GM21529 (cell line): ENCODE data around the gene TNIP2.
"Not testable (repeated sequence)": the region's sequence is repeated elsewhere in the genome, so short reads cannot be mapped to it uniquely, and the experiment has no call there.

Source experiments
- ATAC-seq: cut with Tn5 transposase; IDR thresholded peaks from one replicate; pipeline ENCODE4 v1.9.1; 2021; ENCODE audit not compliant: unreplicated experiment

Gene TNIP2

DNA sequence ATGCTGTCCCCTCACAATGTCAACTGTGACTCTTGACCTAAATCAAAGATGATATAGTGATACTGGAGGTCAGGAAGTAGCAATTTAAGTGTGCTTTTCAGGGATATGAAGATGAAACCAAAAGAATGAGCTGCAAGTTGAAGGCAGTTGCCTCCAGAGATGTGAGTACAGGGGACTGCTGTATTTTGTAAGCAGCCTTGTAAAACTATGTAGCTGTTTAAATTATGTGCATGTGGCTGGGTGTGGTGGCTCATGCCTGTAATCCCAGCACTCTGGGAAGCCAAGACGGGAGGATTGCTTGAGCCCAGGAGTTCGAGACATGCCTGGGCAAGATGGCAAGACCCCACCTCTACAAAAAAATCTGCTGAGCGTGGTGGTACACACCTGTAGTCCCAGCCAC, 15.1 kb upstream of the TNIP2 start:
- ATAC-seq = no peak

DNA sequence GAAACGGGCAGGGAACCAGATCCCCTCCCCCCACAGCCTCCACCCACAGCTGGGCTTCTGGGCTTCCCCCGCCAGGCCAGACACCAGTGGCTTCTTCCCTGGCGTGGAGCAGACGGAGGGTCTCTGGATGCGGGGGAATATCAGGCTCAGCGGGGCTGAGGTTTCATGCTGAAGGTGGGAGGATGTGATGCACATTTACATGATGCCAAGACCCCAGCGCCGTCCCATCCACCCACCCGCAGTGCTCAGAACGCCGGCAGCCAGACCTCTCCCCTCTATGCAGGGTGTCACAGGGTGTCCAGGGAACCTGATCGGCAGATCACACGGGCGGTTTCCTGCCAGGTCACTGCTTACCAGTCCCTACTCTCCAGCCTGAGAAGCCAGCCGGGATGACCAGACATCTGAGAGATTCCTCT, 12.8 kb upstream of the TNIP2 start:
- ATAC-seq = no peak

DNA sequence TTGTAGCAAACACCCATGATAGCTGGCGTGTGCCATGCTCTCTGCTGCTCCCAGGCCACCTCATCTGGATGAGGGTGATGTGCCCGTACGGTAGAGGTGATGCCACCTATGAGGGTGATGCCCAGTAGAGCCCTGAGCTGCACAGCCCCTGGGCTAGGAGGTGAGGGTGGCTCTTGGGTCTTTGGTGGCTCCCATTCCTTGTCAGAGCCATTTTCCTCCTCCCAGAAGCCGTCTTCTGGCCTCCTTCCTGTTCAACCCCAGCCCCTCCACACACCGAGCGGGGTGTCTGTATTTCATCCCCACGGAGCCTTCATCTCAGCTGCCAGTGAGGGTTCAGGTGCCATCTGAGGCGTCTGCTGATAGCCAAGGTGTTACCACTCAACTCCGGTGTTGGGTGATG, 12.0 kb upstream of the TNIP2 start:
- ATAC-seq = no peak

DNA sequence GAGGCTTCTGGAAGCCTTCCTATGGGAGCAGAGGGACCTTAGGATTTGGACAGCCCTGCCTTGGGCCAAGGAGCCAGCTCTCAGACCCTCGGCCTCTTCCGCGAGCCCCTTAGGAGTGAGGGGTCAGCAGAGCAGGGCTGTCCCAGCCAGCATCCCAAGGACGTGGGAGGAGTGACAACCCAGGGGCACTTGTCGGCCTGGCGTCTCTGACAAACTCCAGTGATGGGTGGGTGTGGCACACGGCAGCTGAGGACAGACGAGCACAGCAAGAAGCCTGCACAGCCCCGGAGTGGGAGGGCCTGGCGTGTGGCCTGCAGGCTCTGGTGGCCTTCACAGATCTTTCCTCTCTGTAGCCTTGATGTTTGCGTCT, 11.6 kb upstream of the TNIP2 start:
- ATAC-seq = no peak

- no peak for ATAC-seq
Measured at GRCh38 chr4:2767046-2767704, 11.0 kb upstream of the TNIP2 start.

- no peak for ATAC-seq
Measured at GRCh38 chr4:2765832-2766526, 9.8 kb upstream of the TNIP2 start.

DNA sequence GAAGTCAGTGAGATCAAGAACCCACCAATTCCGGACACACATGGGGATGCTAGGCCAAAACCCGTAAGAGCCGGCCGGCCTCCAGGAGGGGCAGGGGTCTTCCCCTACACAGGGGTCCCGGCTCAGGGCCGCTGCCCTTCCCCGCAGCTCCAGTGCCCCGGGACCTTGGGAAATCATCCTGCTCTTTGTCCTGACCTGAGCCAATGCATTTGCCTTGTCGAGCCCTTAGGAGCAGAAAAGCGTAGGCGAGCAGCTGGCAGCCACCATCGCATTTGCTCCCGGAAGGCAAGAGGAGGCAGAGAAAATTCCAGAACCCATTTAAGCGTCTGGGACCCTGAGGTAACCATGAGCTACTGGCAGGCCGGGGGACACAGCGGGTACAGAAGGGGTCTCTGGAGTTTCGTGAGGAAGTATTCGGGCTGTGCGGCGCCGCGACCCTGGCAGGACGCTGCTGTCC, 7.4 kb upstream of the TNIP2 start:
- no peak for ATAC-seq

GRCh38 chr4:2762486-2763370, 6.6 kb upstream of the TNIP2 start:
- ATAC-seq = not testable (repeated sequence)

DNA sequence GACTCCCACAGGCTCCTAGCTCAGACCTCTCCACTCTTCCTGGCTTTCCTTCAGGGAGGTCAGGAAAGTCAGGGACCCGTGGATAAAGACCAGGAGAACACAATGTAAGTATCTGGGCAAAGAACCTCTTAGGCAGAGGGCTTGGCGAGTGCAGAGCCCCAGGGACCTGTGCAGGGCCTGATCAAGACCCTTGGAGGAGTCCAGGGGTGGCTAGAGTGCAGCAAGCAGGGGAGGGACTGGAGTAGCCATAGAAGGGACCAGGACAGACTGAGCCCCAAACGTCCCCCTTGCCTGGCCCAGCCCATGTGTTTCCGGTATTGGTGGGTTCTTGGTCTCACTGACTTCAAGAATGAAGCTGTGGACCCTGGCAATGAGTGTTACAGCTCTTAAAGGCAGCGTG, 5.9 kb upstream of the TNIP2 start:
- no peak for ATAC-seq

- no peak for ATAC-seq
Measured at GRCh38 chr4:2761035-2761923, 5.1 kb upstream of the TNIP2 start.

DNA sequence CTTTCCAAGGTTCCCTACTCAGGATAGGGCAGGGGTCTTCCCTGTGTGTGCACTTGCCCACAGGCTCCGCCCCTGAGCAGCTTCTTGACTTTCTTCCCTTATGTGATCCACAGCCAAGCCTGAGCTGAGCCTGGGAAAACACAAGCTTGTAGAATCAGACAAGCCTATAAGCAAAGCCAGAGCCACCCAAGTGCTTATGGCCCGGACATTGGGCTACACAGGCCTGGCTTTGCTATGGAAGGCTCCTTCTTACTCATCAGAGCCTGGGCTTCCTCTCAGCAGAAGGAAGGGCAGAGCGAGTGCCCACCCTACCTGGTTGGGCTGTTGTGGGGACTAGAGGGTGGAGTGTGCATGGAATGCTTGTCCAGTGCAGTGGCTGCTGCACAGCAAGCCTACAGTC, 1.3 kb upstream of the TNIP2 start:
- no peak for ATAC-seq

DNA sequence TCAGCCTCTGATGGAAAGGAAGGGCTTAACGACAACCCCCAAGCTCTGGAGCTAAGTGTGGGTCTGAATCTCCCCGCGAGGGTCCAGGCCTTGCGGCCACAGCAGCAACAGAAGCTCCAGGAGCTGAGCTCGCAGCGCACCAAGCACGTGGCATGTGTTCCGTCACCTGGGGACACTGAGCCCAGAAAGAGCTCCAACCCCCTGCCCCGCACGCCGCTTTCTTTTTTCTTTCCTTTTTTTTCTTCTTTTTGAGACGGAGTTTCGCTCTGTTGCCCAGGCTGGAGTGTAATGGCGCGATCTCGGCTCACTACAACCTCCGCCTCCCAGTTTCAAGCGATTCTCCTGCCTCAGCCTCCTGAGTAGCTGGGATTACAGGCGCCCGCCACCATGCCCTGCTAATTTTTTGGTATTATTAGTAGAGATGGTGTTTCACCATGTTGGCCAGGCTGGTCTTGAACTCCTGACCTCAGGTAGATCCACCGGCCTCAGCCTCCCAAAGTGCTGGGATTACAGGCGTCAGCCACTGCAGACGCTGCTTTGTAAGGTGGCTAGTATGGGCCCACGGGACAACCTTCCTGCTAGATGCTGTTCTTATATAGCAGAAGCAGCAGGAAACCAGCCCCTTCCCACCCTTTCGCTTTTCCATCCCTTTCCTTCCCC, 685 bp upstream of the TNIP2 start:
- no peak for ATAC-seq

DNA sequence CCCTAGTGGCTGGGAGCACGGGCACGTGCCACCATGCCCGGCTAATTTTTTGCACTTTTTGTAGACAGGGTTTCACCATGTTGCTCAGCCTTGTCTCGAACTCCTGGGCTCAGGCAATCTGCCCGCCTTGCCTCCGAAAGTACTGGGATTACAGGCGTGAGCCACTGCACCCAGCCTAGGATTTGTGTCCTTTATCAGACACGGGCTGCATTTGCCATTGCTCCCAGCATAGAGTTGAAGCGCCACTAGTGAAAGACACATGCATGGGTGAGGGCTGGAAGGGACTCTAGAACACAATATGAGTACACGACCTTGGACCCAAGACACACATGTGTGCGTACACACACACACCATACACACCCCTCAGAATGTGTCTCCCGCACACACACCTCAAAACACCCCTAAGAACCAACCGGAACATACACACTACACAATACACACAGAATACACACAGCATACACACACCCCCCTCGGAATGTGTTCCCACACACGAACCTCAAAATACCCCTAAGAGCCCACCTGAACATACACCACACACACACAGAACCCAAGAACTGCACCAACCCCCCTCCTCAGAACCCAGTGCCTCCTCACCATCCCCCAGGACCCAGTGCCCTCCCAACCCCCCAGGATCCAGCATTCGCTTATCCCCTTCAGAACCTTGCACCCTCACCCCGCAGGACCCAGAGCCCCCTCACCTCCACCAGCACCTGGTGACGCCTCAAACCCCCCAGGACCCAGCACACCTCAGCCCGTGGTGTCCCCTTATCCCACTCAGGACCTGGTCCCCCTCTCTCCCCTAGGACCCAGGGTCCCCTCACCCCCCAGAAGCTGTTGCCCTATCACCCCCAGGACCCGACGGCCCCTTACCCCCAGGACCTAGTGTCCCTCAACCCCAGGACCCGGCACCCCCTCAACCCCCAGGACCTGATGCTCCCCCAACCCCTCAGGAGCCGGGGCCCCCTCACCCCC, 1.0 kb downstream of the TNIP2 start:
- no peak for ATAC-seq

DNA sequence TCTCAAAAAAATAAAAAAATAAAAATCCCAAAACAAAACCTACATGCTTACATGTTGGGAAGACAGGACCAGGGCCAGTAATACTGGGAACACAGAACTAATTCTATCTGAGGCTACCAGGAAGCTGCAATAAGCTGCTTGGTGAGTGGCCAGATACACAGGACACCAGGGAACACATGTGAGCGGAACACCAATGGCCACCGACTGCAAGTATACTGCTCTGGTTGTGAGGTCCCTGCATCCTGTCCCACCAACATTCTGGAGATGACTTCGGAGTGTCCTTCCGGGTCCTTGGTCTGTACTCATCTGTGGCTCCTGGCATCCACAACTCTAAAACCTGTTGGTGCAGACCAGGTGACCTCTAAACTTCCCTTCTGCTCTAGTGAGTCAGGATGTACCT, 2.7 kb downstream of the TNIP2 start:
- ATAC-seq = no peak

GRCh38 chr4:2750719-2751605, 5.2 kb downstream of the TNIP2 start:
- no peak for ATAC-seq

DNA sequence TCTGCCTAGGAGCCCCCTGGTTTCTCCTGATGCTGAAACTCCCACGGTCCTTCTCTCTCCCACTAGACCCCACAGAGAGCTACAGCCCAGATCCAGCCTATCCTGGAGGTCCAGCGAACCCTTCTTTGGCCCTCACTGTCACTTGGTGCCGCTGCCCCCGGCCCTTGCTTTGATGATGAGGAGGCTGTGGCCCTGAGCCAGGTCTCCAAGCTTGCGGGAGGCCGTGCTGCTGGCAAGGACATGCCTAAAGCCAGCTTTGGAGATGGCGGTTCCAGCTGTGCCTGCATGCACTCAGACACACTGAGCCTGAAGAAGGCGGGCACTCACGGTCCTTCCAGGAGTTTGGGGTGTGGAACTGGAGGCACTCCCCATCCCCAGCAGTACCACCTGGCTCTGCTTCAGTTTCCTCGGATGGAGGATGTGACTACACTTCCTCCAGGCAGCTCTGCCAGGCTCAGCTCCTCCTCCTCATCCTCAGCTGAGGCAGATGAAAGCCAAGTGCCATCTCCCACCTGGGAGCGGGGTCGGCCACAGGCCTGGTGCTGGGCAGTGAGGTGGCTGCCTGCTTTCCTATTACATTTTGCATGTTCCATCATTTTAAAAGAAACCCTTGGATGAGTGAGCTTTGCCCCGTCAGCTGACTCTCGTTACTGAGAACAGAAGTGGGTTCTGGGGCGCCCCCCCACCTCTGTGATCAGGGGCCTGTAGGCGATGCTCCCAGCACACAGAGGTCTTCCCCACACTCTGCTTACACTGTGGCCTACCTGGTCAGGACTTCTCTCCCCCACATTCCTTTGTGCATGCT, 9.0 kb downstream of the TNIP2 start:
- no peak for ATAC-seq
